Activated T-helper 17 cell treated with anti-CD3 and anti-CD28 coated beads, Interleukin-2, amount 50 U/mL, for 72 hours (primary cell): ENCODE results near the gene UBAP1L. TPM values are rescaled to one million over a fixed set of nuclear protein-coding genes. Genes with fewer than 3 reads are reported as not detected.
"Not testable (repeated sequence)": the region's sequence is repeated elsewhere in the genome, so short reads cannot be mapped to it uniquely, and the experiment has no call there.

ENCODE experiments used
- ATAC-seq: fragments of 150-1000 bp; cut with Tn5 transposase; replicated peaks from 2 replicates; pipeline ENCODE4 v1.10.0; 2021; ENCODE audit warnings: mild to moderate bottlenecking, moderate library complexity
- H3K27ac Mint-ChIP-seq: one replicate; pipeline ENCODE4 v1.8.0; 2022; ENCODE audit warnings: mixed read lengths
- H3K27me3 Mint-ChIP-seq: one replicate; pipeline ENCODE4 v1.8.0; 2022; ENCODE audit warnings: mixed read lengths
- H3K36me3 Mint-ChIP-seq: one replicate; pipeline ENCODE4 v1.8.0; 2022; ENCODE audit warnings: low read depth, mild to moderate bottlenecking, mixed read lengths
- H3K4me1 Mint-ChIP-seq: one replicate; pipeline ENCODE4 v1.8.0; 2022; ENCODE audit warnings: mixed read lengths
- H3K4me3 Mint-ChIP-seq: one replicate; pipeline ENCODE4 v1.8.0; 2022; ENCODE audit warnings: mild to moderate bottlenecking, mixed read lengths
- H3K9me3 Mint-ChIP-seq: one replicate; pipeline ENCODE4 v1.8.0; 2022; ENCODE audit warnings: mixed read lengths
- total RNA-seq, 2 donors: library from RNA; stranded (reverse); gene quantifications; one replicate each; pipeline ENCODE4 v1.2.3, GENCODE V29; 2022

UBAP1L gene
- total RNA-seq: 1 to 10 TPM; 5.2 to 6.1 TPM

DNA sequence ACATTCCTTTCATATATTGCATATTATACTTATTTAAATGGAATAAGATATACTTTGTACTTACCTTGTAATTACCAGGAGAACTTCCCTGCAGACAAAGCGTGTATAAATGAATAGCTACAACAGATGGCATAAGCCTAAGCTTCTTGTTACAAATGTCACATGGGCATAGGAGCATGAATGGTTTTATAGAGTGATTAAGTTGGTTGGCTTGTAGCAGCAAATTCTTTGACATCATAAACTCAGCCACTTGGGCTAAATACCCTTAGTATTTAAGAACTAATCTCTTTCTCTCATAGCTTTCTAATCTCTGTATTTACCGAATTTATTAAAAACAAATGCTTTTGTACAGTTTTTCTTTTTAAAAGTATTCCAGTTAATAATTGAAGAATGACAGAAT, at the start of gene UBAP1L:
TSS of gene UBAP1L (minus strand) at position 115 of the 400 bp plus-strand sequence. CDS start 8,985 bp downstream, outside the sequence.
- Mint-ChIP-seq H3K9me3 (no peaks in the 10 kb centered on the region), H3K36me3 (peaks cover 88% of the 10 kb centered on the region), H3K4me1 (peaks cover 8% of the 10 kb centered on the region), H3K27ac (no peak within 1 kb of the TSS), H3K4me3 (no peak within 1 kb of the TSS), H3K27me3 (no peaks in the 10 kb centered on the region)
- ATAC-seq: no peak

- Mint-ChIP-seq H3K27me3 (no peaks in the 10 kb centered on the region), H3K27ac (no peak overlapping the region), H3K9me3 (no peaks in the 10 kb centered on the region), H3K4me3 (no peak overlapping the region), H3K36me3 (peaks cover 72% of the 10 kb centered on the region), H3K4me1 (no peaks in the 10 kb centered on the region)
- ATAC-seq: no peak
Measured at GRCh38 chr15:65164139-65164538, 49.1 kb upstream of the UBAP1L start.

GRCh38 chr15:65163041-65163440, 48.0 kb upstream of the UBAP1L start:
- no peak overlapping the region for H3K27ac Mint-ChIP-seq
- H3K4me1 Mint-ChIP-seq: no peaks in the 10 kb centered on the region
- peaks cover 80% of the 10 kb centered on the region for H3K36me3 Mint-ChIP-seq
- H3K9me3 Mint-ChIP-seq: no peaks in the 10 kb centered on the region
- no peak overlapping the region for H3K4me3 Mint-ChIP-seq
- no peaks in the 10 kb centered on the region for H3K27me3 Mint-ChIP-seq
- no peak for ATAC-seq

GRCh38 chr15:65156692-65157091, 41.7 kb upstream of the UBAP1L start:
- no peaks in the 10 kb centered on the region for H3K9me3 Mint-ChIP-seq
- H3K4me1 Mint-ChIP-seq: no peaks in the 10 kb centered on the region
- H3K4me3 Mint-ChIP-seq: no peak overlapping the region
- H3K27me3 Mint-ChIP-seq: no peaks in the 10 kb centered on the region
- H3K36me3 Mint-ChIP-seq: peaks cover 92% of the 10 kb centered on the region
- H3K27ac Mint-ChIP-seq: no peak overlapping the region
- no peak for ATAC-seq

DNA sequence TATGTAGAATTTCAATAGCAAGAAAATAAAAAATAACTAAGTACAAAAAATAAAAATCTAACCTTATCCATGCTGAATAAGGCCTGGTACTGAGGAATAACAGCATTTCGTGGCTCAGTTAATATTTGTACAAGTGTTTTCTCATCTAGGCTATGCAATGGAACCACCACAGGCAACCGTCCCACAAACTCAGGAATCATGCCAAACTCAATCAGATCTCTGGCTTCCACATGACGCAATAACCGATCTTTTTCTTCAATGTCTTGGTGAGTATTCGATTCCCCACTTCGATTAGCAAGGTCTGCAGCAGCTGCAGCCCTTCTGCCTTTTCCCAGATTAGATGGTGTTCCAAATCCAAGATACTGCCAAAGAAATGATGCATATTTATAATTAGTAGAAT, 39.7 kb upstream of the UBAP1L start:
- Mint-ChIP-seq H3K27me3 (no peaks in the 10 kb centered on the region), H3K27ac (no peak overlapping the region), H3K9me3 (no peaks in the 10 kb centered on the region), H3K4me3 (no peak overlapping the region), H3K36me3 (peaks cover 96% of the 10 kb centered on the region), H3K4me1 (no peaks in the 10 kb centered on the region)
- ATAC-seq: no peak

DNA sequence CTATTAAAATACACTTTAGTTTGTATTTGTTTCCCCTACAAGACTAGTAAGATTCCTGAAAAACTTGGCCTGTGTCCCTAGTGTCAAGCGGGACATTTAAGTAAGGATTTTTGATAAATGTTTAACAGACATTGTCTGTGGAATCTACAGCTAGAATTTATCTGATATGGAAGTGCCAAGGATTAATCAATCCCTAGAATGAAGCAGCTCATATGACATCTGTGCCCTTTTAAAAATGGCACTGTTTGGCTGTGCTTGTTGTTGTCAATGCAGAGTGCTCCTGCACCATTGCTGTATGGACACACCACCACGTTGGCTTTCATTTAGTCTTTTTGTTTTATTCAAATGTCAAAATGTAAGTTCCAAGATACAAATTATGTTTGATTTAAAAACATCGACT, 32.9 kb upstream of the UBAP1L start:
- H3K4me1 Mint-ChIP-seq: no peaks in the 10 kb centered on the region
- H3K36me3 Mint-ChIP-seq: peaks cover 55% of the 10 kb centered on the region
- H3K27me3 Mint-ChIP-seq: no peaks in the 10 kb centered on the region
- H3K27ac Mint-ChIP-seq: no peak overlapping the region
- H3K4me3 Mint-ChIP-seq: no peak overlapping the region
- H3K9me3 Mint-ChIP-seq: no peaks in the 10 kb centered on the region
- ATAC-seq: no peak

GRCh38 chr15:65146438-65146837, 31.4 kb upstream of the UBAP1L start:
- no peaks in the 10 kb centered on the region for H3K27me3 Mint-ChIP-seq
- H3K4me1 Mint-ChIP-seq: no peaks in the 10 kb centered on the region
- no peaks in the 10 kb centered on the region for H3K9me3 Mint-ChIP-seq
- H3K36me3 Mint-ChIP-seq: peaks cover 40% of the 10 kb centered on the region
- ATAC-seq: no peak
- no peak overlapping the region for H3K27ac Mint-ChIP-seq
- no peak overlapping the region for H3K4me3 Mint-ChIP-seq

GRCh38 chr15:65138631-65139030, 23.6 kb upstream of the UBAP1L start:
- not testable (repeated sequence) for ATAC-seq, H3K27ac Mint-ChIP-seq, H3K4me1 Mint-ChIP-seq, H3K27me3 Mint-ChIP-seq, H3K4me3 Mint-ChIP-seq, H3K36me3 Mint-ChIP-seq, H3K9me3 Mint-ChIP-seq

DNA sequence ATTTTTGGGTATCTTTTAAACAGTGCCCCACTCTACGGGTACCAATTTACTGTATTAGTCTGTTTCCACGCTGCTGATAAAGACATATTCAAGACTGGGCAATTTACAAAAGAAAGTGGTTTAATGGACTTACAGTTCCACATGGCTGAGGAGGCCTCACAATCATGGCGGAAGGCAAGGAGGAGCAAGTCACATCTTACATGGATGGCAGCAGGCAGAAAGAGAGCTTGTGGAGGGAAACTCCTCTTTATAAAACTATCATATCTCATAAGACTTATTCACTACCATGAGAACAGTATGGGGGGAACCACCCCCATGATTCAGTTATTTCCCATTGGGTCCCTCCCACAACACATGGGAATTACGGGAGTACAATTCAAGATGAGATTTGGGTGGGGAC, 22.9 kb upstream of the UBAP1L start:
- H3K4me3 Mint-ChIP-seq, H3K9me3 Mint-ChIP-seq, H3K27me3 Mint-ChIP-seq, H3K4me1 Mint-ChIP-seq, H3K27ac Mint-ChIP-seq, H3K36me3 Mint-ChIP-seq, ATAC-seq: not testable (repeated sequence)

GRCh38 chr15:65137089-65137488, 22.1 kb upstream of the UBAP1L start:
- H3K36me3 Mint-ChIP-seq, H3K9me3 Mint-ChIP-seq, ATAC-seq, H3K4me3 Mint-ChIP-seq, H3K27ac Mint-ChIP-seq, H3K27me3 Mint-ChIP-seq, H3K4me1 Mint-ChIP-seq: not testable (repeated sequence)

GRCh38 chr15:65134538-65134937, 19.5 kb upstream of the UBAP1L start:
- Mint-ChIP-seq H3K9me3 (no peaks in the 10 kb centered on the region), H3K27ac (no peak overlapping the region), H3K36me3 (peaks cover 17% of the 10 kb centered on the region), H3K4me1 (peaks cover 8% of the 10 kb centered on the region), H3K4me3 (peak overlapping the region; percentile 91), H3K27me3 (no peaks in the 10 kb centered on the region)
- no peak for ATAC-seq

- peak; percentile 97 for ATAC-seq
Measured at GRCh38 chr15:65133548-65134200, 18.7 kb upstream of the UBAP1L start, which contains the start of gene PDCD7. TSS of gene PDCD7 (minus strand) at chr15:65133808. CDS start at chr15:65133781, 27 bp downstream.

DNA sequence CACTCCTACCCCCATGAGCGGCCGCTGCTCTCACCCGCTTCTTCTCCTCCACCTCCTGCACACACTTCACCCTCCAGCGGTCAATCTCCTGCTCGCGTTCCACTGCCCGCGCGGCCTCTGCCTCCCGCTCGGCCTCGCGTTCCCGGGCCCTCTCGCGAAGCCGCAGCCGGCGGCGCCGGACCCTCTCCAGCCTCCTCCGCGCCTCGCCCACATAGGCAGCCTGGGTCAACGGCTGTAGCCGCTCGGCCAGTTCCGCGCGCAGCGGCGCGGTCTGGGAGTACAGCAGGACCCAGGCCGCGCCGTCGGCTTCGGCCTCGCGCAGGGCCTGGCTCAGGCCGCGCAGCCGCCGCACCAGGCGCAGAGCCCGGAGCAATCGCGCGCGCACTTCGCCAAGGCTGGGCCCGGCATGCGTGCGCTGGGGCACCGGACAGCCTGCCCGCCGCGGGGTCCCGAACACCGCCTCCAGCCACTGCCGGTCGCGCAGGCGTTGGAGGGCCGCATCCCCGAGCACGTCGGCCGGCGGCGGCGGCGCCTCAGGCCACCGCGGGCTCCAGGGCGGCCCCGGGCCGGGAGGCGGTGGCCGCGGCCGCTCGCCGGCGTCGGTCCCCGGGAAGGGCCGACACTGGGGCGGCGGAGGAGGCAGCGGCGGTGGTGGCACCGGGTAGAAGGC, 18.0 kb upstream of the UBAP1L start:
- Mint-ChIP-seq H3K9me3 (no peaks in the 10 kb centered on the region), H3K4me3 (peak overlapping the region; percentile 91), H3K27me3 (no peaks in the 10 kb centered on the region), H3K4me1 (peaks cover 13% of the 10 kb centered on the region), H3K36me3 (peaks cover 32% of the 10 kb centered on the region), H3K27ac (peak overlapping the region; percentile 95)
- ATAC-seq: peak; percentile 56

More at GRCh38 chr15:65133548-65134200, 18.7 kb upstream of the UBAP1L start, which contains the start of gene PDCD7:
- Mint-ChIP-seq H3K27me3 (no peaks in the 10 kb centered on the region), H3K36me3 (peaks cover 25% of the 10 kb centered on the region), H3K4me1 (peaks cover 13% of the 10 kb centered on the region), H3K9me3 (no peaks in the 10 kb centered on the region), H3K27ac (peak within 1 kb of the TSS; percentile 95), H3K4me3 (peak within 1 kb of the TSS; percentile 91)

DNA sequence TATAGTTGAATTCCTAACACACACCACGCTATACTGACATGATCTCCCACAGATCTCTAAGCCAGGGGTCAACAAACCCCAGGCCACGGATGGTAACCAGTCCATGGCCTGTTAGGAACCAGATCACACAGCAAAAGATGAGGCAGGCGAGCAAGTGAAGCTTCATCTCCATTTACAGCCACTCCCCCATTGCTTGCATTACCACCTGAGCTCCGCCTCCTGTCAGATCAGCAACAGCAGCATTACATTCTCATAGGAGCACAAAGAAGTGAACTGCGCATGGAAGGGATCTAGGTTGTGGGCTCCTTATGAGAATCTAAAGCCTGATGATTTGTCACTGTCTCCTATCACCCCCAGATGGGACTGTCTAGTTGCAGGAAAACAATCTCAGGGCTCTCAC, 15.9 kb upstream of the UBAP1L start:
- Mint-ChIP-seq H3K36me3 (peaks cover 53% of the 10 kb centered on the region), H3K4me1 (peaks cover 17% of the 10 kb centered on the region), H3K9me3 (no peaks in the 10 kb centered on the region), H3K4me3 (no peak overlapping the region), H3K27me3 (no peaks in the 10 kb centered on the region), H3K27ac (no peak overlapping the region)
- no peak for ATAC-seq

DNA sequence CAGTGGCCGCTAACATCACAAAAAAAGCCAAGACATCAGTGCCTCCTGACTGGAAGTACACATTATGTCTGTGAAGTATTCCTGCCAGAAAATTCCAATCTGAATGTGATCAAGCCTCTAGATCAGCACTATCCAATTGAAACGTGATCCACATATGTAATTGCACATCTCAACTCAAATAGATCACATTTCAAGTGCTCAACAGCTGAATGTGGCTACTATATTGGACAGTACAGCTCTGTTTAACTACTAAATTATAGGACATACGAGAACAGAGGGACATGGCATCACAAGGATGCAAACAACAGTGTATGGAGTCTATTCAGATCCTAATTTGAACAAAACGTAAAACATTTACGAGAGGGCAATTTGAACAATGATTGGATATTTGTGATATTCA, 542 bp upstream of the UBAP1L start:
- ATAC-seq: no peak
- peaks cover 92% of the 10 kb centered on the region for H3K36me3 Mint-ChIP-seq
- H3K27me3 Mint-ChIP-seq: no peaks in the 10 kb centered on the region
- no peaks in the 10 kb centered on the region for H3K9me3 Mint-ChIP-seq
- peaks cover 8% of the 10 kb centered on the region for H3K4me1 Mint-ChIP-seq
- H3K27ac Mint-ChIP-seq: no peak overlapping the region
- no peak overlapping the region for H3K4me3 Mint-ChIP-seq
